Keratinocyte (primary cell): ENCODE results near the gene KCNAB2.

Experiments used
- CTCF ChIP-seq, 3 experiments: IDR thresholded peaks in 1 of 3; conservative IDR thresholded peaks in 1 of 3; optimal IDR thresholded peaks in 1 of 3; 2 replicates in 2 of 3; 3 replicates in 1 of 3; pipeline versions ENCODE3 to v1.5.1; 2011; ENCODE audit warnings: low read length in 3 of 3, mild to moderate bottlenecking in 3 of 3, moderate library complexity in 2 of 3, control low read depth in 1 of 3, inconsistent platforms in 1 of 3; ENCODE audit not compliant: insufficient read depth in 2 of 3; ENCODE audit errors: extremely low read depth in 1 of 3
- EZH2 ChIP-seq: IDR thresholded peaks from one replicate; pipeline ENCODE4 v1.6.1; 2012; ENCODE audit warnings: inconsistent platforms, mild to moderate bottlenecking, low read length, moderate library complexity

DNA sequence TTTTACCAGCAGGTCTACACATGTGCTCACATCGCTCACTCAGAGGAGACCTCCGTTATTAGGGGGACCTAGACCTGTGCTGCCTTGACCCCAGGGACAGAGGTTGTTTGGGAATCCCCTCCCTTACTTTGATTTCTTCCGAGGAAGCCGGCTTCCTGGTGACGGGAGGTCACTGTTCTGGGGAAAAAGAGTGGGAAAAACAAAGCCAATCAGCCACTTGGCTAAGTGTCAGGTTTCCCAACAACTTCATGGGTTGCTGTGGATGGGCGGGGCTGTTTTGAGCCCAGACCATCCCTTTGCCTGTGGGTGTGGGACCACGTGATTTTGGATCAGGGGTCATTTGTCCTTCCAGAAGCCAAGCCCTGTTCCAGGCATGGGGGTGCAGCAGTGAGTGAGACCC is 7.1 kb upstream of the KCNAB2 start:
- no peak for TF ChIP-seq CTCF (optimal IDR thresholded peaks at IDR 0.05 in 1 of 3, IDR thresholded peaks at IDR 0.05 in 1 of 3, conservative IDR thresholded peaks at IDR 0.05 in 1 of 3; ENCODE audit: extremely low read depth in 1 of 3, insufficient read depth in 2 of 3, low read length in 3 of 3)
- TF ChIP-seq EZH2: no peak
